GM18498 (cell line): Measurements from ENCODE around the gene DDX3X.

Experiments
- ATAC-seq: cut with Tn5 transposase; IDR thresholded peaks from one replicate; pipeline ENCODE4 v1.9.1; 2021; ENCODE audit warnings: mild to moderate bottlenecking, moderate library complexity; ENCODE audit not compliant: unreplicated experiment

DDX3X gene

DNA sequence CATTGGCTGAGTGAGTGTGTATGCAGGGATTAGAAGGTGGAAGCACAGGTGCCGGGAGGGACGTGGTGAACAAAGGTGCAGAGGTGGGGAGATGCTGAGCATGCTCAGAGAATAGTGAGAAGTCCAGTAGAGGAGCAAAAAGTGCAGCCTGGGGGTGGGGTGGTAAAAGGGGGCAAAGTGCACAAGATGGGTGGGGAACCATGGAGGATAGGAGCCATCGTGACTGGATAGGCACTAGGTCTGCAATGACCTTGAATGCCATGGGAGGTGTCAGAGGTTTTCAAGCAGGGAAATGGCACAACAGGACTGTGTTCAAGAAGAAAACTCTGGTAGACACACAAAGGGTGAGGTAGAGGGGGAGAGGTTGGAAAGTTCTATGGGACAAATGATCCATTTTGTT is 6.6 kb upstream of the DDX3X start:
- ATAC-seq = no peak

- no peak for ATAC-seq
Observed at GRCh38 chrX:41329101-41329500, 4.9 kb upstream of the DDX3X start.

GRCh38 chrX:41332005-41332404 is 2.0 kb upstream of the DDX3X start:
- no peak for ATAC-seq

DNA sequence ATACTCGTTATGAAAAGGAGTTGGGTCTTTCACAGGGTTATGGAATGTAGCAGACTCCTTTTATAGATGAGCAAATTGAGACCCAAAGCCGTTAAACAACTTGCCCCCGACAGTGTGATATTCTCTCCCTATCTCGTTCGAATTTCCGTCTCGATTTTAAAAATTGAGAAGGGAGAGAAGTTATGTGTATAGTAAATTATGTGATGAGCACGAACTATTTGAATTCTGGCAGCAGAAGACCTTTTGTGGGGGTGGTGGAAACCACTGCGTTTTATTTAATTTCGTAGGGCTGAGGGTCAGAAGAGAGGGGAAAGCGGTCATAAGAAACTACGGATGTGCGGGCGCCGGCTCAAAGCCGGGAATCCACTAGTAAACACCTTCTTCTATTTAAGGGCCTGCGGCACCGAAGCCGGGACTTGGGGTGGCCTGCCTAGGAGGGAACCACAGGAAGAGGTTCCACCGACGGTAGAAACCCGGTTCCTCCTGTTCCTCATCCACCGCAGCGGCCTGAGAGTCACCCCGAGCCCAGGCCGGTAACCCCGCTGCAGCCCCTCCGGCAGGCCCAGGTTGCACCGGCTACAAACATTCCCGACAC is 1.5 kb upstream of the DDX3X start:
- ATAC-seq = peak; percentile 13

GRCh38 chrX:41333003-41333743 is 789 bp upstream of the DDX3X start:
- peak; percentile 40 for ATAC-seq

DNA sequence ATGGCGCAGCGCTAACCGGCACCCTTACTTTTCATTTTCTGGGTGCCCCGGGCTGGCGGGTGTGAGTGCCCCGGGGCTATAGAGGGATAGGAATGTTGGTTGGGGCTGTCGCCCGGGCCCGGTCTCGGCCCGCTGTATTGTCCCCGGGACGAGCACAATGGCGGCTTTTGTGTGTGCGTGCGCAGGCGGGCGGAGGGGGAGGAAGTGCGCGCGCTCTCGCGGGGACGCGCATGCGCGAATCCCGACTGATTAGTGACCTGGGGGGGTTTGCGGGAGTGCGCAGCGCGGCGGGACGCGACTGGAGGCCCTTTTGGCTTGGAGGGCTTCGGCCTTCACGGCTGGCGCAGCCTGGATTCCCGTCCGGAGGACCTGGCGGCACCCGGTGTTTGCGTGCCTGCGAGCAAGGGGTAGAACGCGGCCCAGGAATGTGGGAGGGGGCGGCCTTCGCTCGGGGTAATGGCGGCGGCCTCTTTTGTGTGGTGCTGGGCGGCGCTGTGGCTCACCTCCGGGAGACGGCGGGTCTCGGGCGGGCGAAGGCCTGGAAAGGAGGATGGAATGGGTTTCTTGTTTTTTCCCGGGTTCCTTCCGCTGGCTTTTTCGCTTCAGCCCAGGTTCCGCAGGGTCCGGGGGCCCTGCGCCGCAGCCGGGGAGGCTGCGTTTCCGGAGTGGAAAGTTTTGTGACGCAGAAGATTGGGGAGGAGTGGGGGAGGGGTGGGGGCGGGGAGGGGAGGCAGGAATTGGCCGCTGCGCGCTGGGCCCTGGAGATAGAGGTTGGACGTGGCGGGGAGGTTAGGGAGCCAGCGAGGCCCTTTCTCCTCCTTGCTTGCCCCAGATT is 618 bp downstream of the DDX3X start:
- ATAC-seq = peak; percentile 35

DNA sequence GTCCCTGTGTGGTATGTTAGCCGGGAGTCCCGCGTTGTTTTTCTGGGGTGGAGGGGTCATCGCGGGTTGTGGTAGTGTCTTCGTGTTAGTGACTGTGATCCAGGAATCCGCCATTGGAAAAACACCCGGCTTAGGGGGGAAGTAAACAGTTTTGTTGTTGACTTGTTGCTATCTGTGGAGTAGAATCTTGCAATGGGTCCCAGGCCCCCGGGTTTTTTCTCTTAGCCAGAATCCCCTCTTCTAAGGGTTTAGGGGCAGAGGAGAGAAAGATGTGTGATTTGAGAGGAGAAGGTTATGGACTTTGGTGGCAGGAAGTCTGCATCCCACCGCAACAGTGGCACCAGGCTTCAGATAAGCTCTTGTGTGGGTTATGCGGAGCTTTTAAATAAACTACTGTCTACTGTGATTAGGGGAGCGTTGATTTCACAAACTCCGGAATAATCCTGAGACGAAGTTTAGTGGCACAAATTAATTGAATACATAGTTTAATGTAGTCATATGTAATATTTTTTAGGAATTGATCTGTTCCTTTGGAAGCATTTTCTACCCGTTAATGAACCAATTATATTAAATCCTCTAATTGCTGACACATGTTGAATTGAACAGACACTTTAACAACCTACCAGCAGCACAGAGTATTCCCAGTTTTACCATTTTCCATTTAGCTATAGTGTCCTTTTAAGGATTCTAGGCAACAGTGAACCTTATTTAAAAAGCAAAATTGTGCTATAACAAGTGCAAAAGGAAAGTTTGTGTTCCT is 1.4 kb downstream of the DDX3X start:
- ATAC-seq = no peak

GRCh38 chrX:41335958-41336331 is 2.0 kb downstream of the DDX3X start:
- ATAC-seq = no peak

- ATAC-seq = no peak
Observed at GRCh38 chrX:41336447-41336846, 2.5 kb downstream of the DDX3X start.

- ATAC-seq = no peak
Observed at GRCh38 chrX:41337140-41337539, 3.2 kb downstream of the DDX3X start.

GRCh38 chrX:41338436-41338835 is 4.5 kb downstream of the DDX3X start:
- no peak for ATAC-seq

DNA sequence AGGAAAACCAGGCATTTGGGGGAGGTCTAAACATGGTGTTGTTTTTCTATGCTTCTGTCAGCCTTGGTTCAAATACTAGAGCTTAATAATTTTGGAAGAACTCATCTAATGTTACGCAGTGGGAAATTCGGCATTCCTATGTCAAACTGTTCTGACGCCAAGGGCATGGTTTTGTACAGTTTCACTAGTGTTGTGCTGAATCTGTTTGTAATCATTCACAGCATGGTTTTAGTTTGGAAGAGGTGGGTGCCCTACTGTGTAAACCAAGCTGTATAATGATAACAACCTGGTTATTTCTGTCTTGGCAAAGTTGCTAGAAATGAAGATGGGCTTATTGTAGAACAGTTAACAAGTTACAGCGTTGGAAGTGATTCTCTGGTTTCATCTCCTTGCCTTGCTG is 5.2 kb downstream of the DDX3X start:
- no peak for ATAC-seq

DNA sequence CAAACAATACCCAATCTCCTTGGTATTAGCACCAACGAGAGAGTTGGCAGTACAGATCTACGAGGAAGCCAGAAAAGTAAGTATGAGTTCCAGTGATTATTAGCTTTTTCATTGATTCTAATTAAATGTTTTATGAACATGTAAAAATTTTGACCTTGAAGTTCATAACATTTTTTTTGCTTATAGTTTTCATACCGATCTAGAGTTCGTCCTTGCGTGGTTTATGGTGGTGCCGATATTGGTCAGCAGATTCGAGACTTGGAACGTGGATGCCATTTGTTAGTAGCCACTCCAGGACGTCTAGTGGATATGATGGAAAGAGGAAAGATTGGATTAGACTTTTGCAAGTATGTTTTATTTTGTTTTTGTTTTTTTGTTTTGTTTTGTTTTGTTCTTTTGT is 10.1 kb downstream of the DDX3X start:
- no peak for ATAC-seq

DNA sequence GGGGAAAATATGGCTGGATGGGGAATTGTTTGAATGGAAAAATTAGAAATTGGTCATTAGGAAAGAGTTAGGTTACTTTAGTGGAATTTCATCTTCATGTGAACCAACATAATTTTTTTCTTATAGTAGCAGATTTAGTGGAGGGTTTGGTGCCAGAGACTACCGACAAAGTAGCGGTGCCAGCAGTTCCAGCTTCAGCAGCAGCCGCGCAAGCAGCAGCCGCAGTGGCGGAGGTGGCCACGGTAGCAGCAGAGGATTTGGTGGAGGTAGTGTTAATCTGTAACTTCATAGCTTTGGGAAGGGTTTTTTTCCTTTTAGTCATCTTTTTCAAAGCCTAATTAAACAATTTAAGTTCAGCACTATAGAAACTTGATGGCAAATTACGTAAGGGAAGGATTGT is 13.2 kb downstream of the DDX3X start:
- no peak for ATAC-seq

DNA sequence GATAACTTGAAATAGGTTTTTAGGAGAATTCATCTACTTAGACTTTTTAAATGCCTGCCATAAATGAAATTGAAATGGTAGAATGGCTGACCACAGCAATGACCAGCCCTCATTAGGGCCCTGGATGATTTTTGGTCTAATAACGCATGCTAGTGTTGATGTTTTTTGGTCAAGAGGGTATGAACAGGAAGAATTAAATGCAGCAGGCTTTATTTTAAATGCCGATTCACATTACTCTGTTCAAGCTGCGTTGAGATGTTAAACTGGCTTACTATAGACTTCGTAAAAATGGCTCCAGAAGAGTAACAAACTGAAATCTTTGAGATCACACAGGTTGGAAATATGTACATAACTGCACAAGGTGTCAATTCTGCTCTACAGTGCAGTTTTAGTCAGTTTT is 14.6 kb downstream of the DDX3X start:
- no peak for ATAC-seq

DNA sequence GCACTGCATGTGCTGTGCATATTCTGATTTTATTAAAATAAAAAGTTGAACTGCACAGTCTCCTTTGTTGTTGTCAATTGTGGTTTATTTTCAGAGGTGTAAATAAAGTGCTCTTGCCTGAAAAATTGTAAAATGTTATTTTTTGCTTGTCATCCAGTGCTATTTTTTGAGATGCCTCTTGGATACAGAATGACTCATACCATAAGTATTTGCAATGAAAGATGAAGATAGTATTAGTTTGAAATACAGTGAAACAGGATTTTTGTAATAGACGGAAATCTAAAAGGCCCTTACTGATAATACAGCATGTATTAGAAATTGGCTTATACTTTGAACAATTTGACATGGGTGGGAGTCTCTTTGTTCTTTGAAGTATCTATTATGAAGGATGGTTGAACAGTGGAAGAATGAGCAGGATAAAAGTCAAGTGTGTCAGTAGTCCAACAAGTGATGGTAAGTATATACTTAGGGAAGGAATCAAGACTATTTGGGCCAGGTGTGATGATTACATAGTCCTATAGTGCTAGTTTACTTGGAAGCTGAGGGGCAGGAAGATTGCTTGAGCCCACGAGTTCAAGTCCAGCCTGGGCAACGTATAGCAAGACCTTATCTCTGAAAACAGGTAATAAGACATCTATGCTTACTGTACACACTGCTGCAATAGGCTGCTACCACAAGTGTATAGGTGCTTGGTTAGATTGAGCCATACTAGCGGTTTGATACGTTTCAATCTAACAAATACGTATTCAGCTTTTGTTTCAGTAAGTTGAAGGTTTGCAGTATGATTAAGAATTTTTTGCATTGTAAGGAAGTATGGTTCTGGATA is 16.4 kb downstream of the DDX3X start:
- no peak for ATAC-seq

DNA sequence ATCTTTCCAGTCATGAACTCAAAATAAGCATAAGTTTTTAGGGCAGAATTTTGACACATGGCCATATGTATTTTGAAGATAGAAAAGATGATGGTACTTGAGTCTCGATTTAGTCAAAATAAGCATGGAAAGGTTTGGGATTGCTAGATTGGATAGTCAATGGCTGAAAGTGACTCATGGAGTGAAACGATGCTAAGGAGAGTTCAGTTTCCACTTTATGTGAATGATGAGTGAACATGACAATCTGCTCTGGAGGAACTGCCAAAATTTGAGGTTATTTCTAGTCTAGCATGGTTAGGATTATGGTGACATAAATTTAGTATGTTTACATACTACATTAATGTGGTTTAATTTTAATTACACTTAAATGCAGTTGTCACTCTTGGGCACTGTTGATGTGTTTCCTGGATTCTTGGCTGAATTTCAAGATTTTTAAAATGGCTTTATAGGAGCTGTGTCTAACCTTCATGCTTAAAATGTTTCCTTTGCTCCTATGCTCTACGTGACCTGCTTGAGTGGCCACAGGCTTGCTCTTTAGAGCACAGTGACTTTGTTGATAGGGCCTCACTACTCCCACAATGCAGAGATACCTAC is 17.1 kb downstream of the DDX3X start:
- no peak for ATAC-seq

- ATAC-seq = no peak
Observed at GRCh38 chrX:41351923-41352322, 18.0 kb downstream of the DDX3X start.

GRCh38 chrX:41352329-41352838 is 18.4 kb downstream of the DDX3X start:
- no peak for ATAC-seq

GRCh38 chrX:41353985-41354384 is 20.0 kb downstream of the DDX3X start:
- ATAC-seq = no peak
